Left lung (tissue), 10 donors: ENCODE measurements around the gene GTPBP4. TPM values are rescaled to one million over a fixed set of nuclear protein-coding genes. Genes with fewer than 3 reads are reported as not detected.
"Not testable (repeated sequence)": the region's sequence is repeated elsewhere in the genome, so short reads cannot be mapped to it uniquely, and the experiment has no call there.

Experiments
- ATAC-seq: fragments of 200-7000 bp; cut with Tn5 transposase; one replicate; pipeline ENCODE4 v1.9.1; 2020; ENCODE audit warnings: moderate library complexity
- DNase-seq, 4 donors: peaks; one replicate each; pipeline ENCODE4 v3.0.0-alpha.2; 2013 to 2020
- H3K27ac ChIP-seq, 2 donors: fragments of 200-600 bp; sonication (generic) in 1 of 2; one replicate each; pipeline versions ENCODE4 v1.5.0 to v1.8.0; 2020 to 2021
- H3K27me3 ChIP-seq, 2 donors: fragments of 200-600 bp; sonication (generic) in 1 of 2; one replicate each; pipeline versions ENCODE4 v1.5.0 to v1.8.0; 2020 to 2021
- H3K36me3 ChIP-seq, 2 donors: fragments of 200-600 bp; sonication (generic) in 1 of 2; one replicate each; pipeline versions ENCODE4 v1.5.0 to v1.8.0; 2020 to 2021
- H3K4me1 ChIP-seq, 2 donors: fragments of 200-600 bp; one replicate each; pipeline ENCODE4 v1.8.0; 2021
- H3K4me3 ChIP-seq, 2 donors: fragments of 200-600 bp; sonication (generic) in 1 of 2; one replicate each; pipeline versions ENCODE4 v1.5.0 to v1.8.0; 2020 to 2021; ENCODE audit warnings: mild to moderate bottlenecking in 1 of 2
- H3K9me3 ChIP-seq, 2 donors: fragments of 200-600 bp; sonication (generic) in 1 of 2; one replicate each; pipeline versions ENCODE4 v1.5.0 to v1.8.0; 2020 to 2021
- intact Hi-C, 2 donors: fragments of 100-400 bp; cut with DNase I; formaldehyde crosslinking; loops; one replicate each; pipeline versions ENCODE4 v1.11.2 to v1.14.2; 2022
- polyA plus RNA-seq, 6 donors: library from polyadenylated mRNA; unstranded; fragments of 120-200 nt; gene quantifications; one replicate each; pipeline ENCODE4 v1.2.1, GENCODE V29; 2013; ENCODE audit not compliant: insufficient read length in 6 of 6
- total RNA-seq, 2 donors: library from RNA; stranded (reverse); fragmentation: NEBNext Ultra II Directional; extraction: Animal tissue kit (Norgen Biotek cat#: 25700); gene quantifications; one replicate each; pipeline ENCODE4 v1.2.1, GENCODE V29; 2021
- TF ChIP-seq, protein P1 (sequence below), 2 donors: fragments of 200-600 bp; sonication (generic) in 1 of 2; IDR thresholded peaks; one replicate each; pipeline versions ENCODE4 v1.5.0 to v1.8.0; 2021; ENCODE audit warnings: antibody characterized with exemption in 2 of 2
- donor health status: DM: no; HTN: yes; CAD: no.
- donor health status: DM: no; HTN: no; CAD: no.

GTPBP4 gene
- total and polyA plus RNA-seq, 8 donors = 33.2 to 62.7 (median 50.5) TPM

DNA sequence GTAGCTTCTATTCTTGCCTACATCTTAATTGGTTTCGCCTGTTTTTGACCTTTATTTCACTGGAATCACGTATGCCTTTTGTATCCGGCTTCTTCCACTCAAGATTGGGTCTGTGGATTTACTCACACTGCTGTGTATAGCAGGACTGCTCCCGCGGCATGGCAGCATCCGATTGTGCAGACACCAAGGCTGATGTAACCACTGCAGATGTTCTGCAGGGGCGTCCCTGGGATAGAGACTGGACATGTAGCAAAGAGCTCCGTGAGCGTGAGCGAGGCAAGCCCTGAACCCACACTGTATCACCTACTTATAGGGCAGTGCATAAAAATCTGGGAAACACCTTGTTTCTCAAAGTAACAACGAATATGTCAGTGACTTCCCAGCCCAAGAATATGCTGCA lies 48.9 kb downstream of the GTPBP4 start:
- DNase-seq (no peak), ATAC-seq (no peak)
- peaks cover 3 to 56% of the 10 kb centered on the region in 2 donors for H3K36me3 ChIP-seq
- H3K27ac ChIP-seq = no peak overlapping the region
- no peaks in the 10 kb centered on the region for H3K27me3 ChIP-seq
- H3K4me3 ChIP-seq = no peak overlapping the region
- TF ChIP-seq, protein P1, sequence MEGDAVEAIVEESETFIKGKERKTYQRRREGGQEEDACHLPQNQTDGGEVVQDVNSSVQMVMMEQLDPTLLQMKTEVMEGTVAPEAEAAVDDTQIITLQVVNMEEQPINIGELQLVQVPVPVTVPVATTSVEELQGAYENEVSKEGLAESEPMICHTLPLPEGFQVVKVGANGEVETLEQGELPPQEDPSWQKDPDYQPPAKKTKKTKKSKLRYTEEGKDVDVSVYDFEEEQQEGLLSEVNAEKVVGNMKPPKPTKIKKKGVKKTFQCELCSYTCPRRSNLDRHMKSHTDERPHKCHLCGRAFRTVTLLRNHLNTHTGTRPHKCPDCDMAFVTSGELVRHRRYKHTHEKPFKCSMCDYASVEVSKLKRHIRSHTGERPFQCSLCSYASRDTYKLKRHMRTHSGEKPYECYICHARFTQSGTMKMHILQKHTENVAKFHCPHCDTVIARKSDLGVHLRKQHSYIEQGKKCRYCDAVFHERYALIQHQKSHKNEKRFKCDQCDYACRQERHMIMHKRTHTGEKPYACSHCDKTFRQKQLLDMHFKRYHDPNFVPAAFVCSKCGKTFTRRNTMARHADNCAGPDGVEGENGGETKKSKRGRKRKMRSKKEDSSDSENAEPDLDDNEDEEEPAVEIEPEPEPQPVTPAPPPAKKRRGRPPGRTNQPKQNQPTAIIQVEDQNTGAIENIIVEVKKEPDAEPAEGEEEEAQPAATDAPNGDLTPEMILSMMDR (IDR thresholded peaks at IDR 0.05) = no peak
- no peaks in the 10 kb centered on the region for H3K9me3 ChIP-seq
- H3K4me1 ChIP-seq = peaks cover 0 to 2% of the 10 kb centered on the region in 2 donors
- intact Hi-C loops = no loop called here

- H3K27ac ChIP-seq, DNase-seq, ATAC-seq, H3K27me3 ChIP-seq, H3K9me3 ChIP-seq, H3K4me3 ChIP-seq, intact Hi-C loops: not testable (repeated sequence)
- peaks cover 3 to 68% of the 10 kb centered on the region in 2 donors for H3K36me3 ChIP-seq
- H3K4me1 ChIP-seq = peaks cover 0 to 19% of the 10 kb centered on the region in 2 donors
Measured at GRCh38 chr10:1038769-1039168, 50.5 kb downstream of the GTPBP4 start.

GRCh38 chr10:1040133-1040532 lies 51.9 kb downstream of the GTPBP4 start:
- peaks cover 0 to 33% of the 10 kb centered on the region in 2 donors for H3K4me1 ChIP-seq
- TF ChIP-seq, protein P1 (IDR thresholded peaks at IDR 0.05) = no peak
- no peak overlapping the region for H3K27ac ChIP-seq
- intact Hi-C loops = no loop called here
- no peak overlapping the region for H3K4me3 ChIP-seq
- no peaks in the 10 kb centered on the region for H3K9me3 ChIP-seq
- DNase-seq = no peak
- ATAC-seq = no peak
- no peaks in the 10 kb centered on the region for H3K27me3 ChIP-seq
- H3K36me3 ChIP-seq = peaks cover 3 to 68% of the 10 kb centered on the region in 2 donors

DNA sequence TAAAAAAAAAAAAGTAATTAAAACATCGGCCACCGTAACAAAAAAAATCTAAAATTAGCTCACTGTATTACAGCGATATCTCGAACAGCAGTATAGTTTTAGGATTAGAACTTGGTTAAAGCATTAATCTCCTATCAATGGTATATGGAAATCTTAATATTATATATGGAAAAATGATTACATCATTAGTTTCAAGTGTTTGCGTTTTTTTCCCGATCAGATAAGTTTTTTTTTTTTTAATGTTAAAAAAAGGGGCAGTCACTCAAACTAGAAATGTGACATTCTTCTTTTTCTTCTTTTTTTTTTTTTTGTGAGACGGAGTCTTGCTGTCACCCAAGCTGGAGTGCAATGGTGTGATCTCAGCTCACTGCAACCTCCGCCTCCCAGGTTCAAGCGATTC lies 53.3 kb downstream of the GTPBP4 start:
- Histone ChIP-seq H3K4me1 (peaks cover 0 to 45% of the 10 kb centered on the region in 2 donors), H3K36me3 (peaks cover 3 to 65% of the 10 kb centered on the region in 2 donors), H3K27ac (peak overlapping the region in 1 of 2 donors; percentile 96), H3K9me3 (no peaks in the 10 kb centered on the region), H3K4me3 (no peak overlapping the region), H3K27me3 (no peaks in the 10 kb centered on the region)
- no peak for ATAC-seq
- DNase-seq = no peak
- intact Hi-C loops = no loop called here
- TF ChIP-seq, protein P1 (IDR thresholded peaks at IDR 0.05) = no peak

- intact Hi-C loops = no loop called here
- Histone ChIP-seq H3K4me1 (peaks cover 0 to 52% of the 10 kb centered on the region in 2 donors), H3K36me3 (peaks cover 3 to 45% of the 10 kb centered on the region in 2 donors), H3K27me3 (no peaks in the 10 kb centered on the region), H3K27ac (peak overlapping the region; percentile 49 to 96), H3K4me3 (peak overlapping the region in 1 of 2 donors; percentile 34), H3K9me3 (no peaks in the 10 kb centered on the region)
- peak; percentile 23 for ATAC-seq
- DNase-seq = peak in 1 of 4 donors; percentile 53
- TF ChIP-seq, protein P1 (IDR thresholded peaks at IDR 0.05) = no peak
Measured at GRCh38 chr10:1043532-1043995, 55.3 kb downstream of the GTPBP4 start.

DNA sequence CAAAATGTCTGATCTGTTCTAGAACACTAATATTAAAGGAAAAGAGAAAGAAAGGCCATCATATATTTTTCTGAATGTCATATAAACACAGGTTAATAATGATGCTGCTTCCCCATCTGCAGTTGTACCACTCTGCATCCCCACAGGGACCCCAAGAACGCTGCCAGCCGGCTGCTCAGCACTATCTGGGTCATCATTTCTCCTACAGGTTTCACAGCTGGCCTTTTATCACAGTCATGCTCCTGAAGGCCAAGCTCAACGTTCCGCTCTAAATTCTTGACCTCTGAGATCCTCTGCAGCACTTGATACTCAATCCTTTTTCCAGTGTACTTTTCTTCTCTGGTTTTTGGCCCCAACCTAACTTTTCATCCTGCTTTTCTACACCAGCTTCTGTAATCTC lies 55.9 kb downstream of the GTPBP4 start:
- TF ChIP-seq, protein P1 (IDR thresholded peaks at IDR 0.05) = no peak
- H3K27ac ChIP-seq = peak overlapping the region; percentile 49 to 96
- no peaks in the 10 kb centered on the region for H3K27me3 ChIP-seq
- intact Hi-C loops = no loop called here
- H3K36me3 ChIP-seq = peaks cover 3 to 41% of the 10 kb centered on the region in 2 donors
- H3K9me3 ChIP-seq = no peaks in the 10 kb centered on the region
- H3K4me3 ChIP-seq = peak overlapping the region in 1 of 2 donors; percentile 34
- DNase-seq (no peak), ATAC-seq (no peak)
- H3K4me1 ChIP-seq = peaks cover 0 to 52% of the 10 kb centered on the region in 2 donors
